ENCODE data around the gene CALD1. TPM values are rescaled to one million over a fixed set of nuclear protein-coding genes. Genes with fewer than 3 reads are reported as not detected.

The CALD1 gene
- polyA plus RNA-seq, 2 of the 4 experiments (the other 2 are of a cell fraction), result 136 to 150 TPM

DNA sequence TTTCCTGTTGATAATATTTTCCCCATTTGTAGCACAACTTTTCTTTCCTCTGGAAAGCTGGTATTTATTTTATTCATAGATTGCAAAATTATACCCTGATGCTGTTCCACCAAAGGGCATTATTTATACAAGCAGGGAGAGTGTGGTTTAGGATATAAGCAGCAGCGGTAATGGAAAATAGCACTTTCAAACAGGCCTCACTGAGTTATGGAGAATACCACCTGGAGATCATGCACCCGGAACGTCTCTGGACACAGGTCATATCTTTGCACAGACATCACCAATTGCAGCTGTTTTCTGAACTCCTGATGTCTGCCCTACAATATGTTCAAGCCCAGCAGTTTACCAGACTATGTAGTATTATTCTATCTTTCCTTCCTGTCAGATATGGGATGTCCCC is 2.0 kb upstream of the CALD1 start:
- H3K4me3 ChIP-seq, result no peak overlapping the region
- WGBS (ENCODE audit: missing lambda C conversion rate), result 98% methylated on average over 3 of the region's 3 CpGs
- no peak overlapping the region for H3K27ac ChIP-seq
- FAIRE-seq (no peak), DNase-seq (ENCODE audit: low read depth in 1 of 2, low spot score in 1 of 2) (no peak), ATAC-seq (no peak)
- H3K4me2 ChIP-seq, result no peak overlapping the region
- TF ChIP-seq CBX8 (IDR thresholded peaks at IDR 0.05) (no peak), KDM1A (IDR thresholded peaks at IDR 0.05; ENCODE audit: low read depth) (no peak), ZSCAN20 (CRISPR knock-in tag; IDR thresholded peaks at IDR 0.05) (no peak), RNF2 (IDR thresholded peaks at IDR 0.05; ENCODE audit: borderline replicate concordance, low read depth) (no peak), POLR2AphosphoS2 (conservative IDR thresholded peaks at IDR 0.05; ENCODE audit: low read length) (no peak), RFX5 (IDR thresholded peaks at IDR 0.05) (no peak), ZNF302 (CRISPR knock-in tag; IDR thresholded peaks at IDR 0.05) (no peak), GATA3 (IDR thresholded peaks at IDR 0.05; ENCODE audit: borderline replicate concordance) (no peak), EHF (CRISPR knock-in tag; IDR thresholded peaks at IDR 0.05) (no peak), PHF8 (IDR thresholded peaks at IDR 0.05; ENCODE audit: borderline replicate concordance, low read depth) (no peak), NPAS2 (CRISPR knock-in tag; IDR thresholded peaks at IDR 0.05; ENCODE audit: borderline replicate concordance) (no peak)
- TF ChIP-seq, protein P1, sequence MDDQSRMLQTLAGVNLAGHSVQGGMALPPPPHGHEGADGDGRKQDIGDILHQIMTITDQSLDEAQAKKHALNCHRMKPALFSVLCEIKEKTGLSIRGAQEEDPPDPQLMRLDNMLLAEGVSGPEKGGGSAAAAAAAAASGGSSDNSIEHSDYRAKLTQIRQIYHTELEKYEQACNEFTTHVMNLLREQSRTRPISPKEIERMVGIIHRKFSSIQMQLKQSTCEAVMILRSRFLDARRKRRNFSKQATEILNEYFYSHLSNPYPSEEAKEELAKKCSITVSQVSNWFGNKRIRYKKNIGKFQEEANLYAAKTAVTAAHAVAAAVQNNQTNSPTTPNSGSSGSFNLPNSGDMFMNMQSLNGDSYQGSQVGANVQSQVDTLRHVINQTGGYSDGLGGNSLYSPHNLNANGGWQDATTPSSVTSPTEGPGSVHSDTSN (IDR thresholded peaks at IDR 0.05), result no peak
- POLR2A ChIA-PET, result no interaction called here
- CTCF ChIA-PET, result interaction anchor here (0.5 to 0.8 kb wide), 2 partner anchors 12 to 53 kb away, joined by 3 to 4 read pairs; no protein-coding TSS in a partner anchor
- H3K4me1 ChIP-seq, result peaks cover 30% of the 10 kb centered on the region
- H3K9me3 ChIP-seq, result no peaks in the 10 kb centered on the region

DNA sequence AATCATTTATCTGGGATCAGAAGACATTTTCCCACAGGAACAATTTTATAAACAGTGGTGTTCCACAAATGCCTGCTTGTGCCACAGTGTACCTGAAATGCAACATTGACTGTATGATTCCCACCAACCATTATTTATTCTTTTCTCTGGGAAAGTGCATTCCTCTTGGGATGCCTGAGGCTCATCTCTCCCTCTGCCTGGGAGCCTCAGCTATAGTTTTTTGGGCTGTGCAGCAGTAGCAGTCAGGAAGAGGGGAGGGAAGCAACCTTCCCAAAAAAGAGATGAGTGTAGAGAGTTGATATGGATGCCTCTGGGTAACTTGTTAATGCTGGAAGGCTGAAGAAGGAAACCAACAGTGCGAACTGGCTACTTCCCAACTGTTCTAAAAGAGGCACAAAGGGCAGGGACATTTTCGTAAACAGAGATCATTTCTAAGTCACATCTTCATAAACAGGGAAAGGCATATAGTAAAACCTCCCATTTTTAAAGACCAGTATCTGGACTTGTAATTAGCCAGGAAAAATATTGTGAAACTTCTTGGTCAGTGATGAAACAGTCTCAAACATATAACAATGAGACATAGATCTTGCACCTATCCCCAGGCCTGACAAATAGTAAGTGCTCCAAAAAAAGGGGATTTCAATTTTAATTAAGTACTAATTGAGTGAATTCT is 1.4 kb upstream of the CALD1 start:
- no peak for ATAC-seq
- H3K4me1 ChIP-seq, result peaks cover 30% of the 10 kb centered on the region
- 89% methylated on average over 2 of the region's 2 CpGs for WGBS (ENCODE audit: missing lambda C conversion rate)
- no peak overlapping the region for H3K4me2 ChIP-seq
- POLR2A ChIA-PET, result no interaction called here
- no peak overlapping the region for H3K4me3 ChIP-seq
- DNase-seq (ENCODE audit: low read depth in 1 of 2, low spot score in 1 of 2), result no peak
- no peak for FAIRE-seq
- no peaks in the 10 kb centered on the region for H3K9me3 ChIP-seq
- peak overlapping the region; percentile 60 to 80; a peak in 3 of 6 replicates for H3K27ac ChIP-seq
- TF ChIP-seq KDM1A (IDR thresholded peaks at IDR 0.05; ENCODE audit: low read depth) (no peak), MYC (IDR thresholded peaks at IDR 0.05; ENCODE audit: borderline replicate concordance, low read length) (no peak), GATA3 (IDR thresholded peaks at IDR 0.05; ENCODE audit: borderline replicate concordance) (no peak), CEBPB (IDR thresholded peaks at IDR 0.05) (no peak), JUNB (IDR thresholded peaks at IDR 0.05) (no peak), KDM5A (IDR thresholded peaks at IDR 0.05) (no peak), CBX2 (IDR thresholded peaks at IDR 0.05; ENCODE audit: borderline replicate concordance, low read depth) (no peak)
- TF ChIP-seq, protein P2, sequence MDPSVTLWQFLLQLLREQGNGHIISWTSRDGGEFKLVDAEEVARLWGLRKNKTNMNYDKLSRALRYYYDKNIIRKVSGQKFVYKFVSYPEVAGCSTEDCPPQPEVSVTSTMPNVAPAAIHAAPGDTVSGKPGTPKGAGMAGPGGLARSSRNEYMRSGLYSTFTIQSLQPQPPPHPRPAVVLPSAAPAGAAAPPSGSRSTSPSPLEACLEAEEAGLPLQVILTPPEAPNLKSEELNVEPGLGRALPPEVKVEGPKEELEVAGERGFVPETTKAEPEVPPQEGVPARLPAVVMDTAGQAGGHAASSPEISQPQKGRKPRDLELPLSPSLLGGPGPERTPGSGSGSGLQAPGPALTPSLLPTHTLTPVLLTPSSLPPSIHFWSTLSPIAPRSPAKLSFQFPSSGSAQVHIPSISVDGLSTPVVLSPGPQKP (IDR thresholded peaks at IDR 0.05; ENCODE audit: low read depth, low read length), result no peak
- TF ChIP-seq, protein P3, sequence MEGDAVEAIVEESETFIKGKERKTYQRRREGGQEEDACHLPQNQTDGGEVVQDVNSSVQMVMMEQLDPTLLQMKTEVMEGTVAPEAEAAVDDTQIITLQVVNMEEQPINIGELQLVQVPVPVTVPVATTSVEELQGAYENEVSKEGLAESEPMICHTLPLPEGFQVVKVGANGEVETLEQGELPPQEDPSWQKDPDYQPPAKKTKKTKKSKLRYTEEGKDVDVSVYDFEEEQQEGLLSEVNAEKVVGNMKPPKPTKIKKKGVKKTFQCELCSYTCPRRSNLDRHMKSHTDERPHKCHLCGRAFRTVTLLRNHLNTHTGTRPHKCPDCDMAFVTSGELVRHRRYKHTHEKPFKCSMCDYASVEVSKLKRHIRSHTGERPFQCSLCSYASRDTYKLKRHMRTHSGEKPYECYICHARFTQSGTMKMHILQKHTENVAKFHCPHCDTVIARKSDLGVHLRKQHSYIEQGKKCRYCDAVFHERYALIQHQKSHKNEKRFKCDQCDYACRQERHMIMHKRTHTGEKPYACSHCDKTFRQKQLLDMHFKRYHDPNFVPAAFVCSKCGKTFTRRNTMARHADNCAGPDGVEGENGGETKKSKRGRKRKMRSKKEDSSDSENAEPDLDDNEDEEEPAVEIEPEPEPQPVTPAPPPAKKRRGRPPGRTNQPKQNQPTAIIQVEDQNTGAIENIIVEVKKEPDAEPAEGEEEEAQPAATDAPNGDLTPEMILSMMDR (IDR thresholded peaks at IDR 0.05), result no peak
- TF ChIP-seq, protein P4, sequence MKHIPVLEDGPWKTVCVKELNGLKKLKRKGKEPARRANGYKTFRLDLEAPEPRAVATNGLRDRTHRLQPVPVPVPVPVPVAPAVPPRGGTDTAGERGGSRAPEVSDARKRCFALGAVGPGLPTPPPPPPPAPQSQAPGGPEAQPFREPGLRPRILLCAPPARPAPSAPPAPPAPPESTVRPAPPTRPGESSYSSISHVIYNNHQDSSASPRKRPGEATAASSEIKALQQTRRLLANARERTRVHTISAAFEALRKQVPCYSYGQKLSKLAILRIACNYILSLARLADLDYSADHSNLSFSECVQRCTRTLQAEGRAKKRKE (CRISPR knock-in tag; IDR thresholded peaks at IDR 0.05; ENCODE audit: low read depth), result no peak
- CTCF ChIA-PET, result interaction anchor here (0.5 to 0.8 kb wide), 2 partner anchors 13 to 53 kb away, joined by 3 to 4 read pairs; no protein-coding TSS in a partner anchor

Data from A549 (cell line).